Activated naive CD4-positive, alpha-beta T cell treated with Interleukin-2 at 50 U/mL for 16 hours (primary cell): ENCODE results near the gene ECPAS.
"Not testable (repeated sequence)": the region's sequence is repeated elsewhere in the genome, so short reads cannot be mapped to it uniquely, and the experiment has no call there.

ENCODE experiments used
- DNase-seq: peaks from one replicate; pipeline ENCODE4 v3.0.0-alpha.2; 2020

The ECPAS gene, protein sequence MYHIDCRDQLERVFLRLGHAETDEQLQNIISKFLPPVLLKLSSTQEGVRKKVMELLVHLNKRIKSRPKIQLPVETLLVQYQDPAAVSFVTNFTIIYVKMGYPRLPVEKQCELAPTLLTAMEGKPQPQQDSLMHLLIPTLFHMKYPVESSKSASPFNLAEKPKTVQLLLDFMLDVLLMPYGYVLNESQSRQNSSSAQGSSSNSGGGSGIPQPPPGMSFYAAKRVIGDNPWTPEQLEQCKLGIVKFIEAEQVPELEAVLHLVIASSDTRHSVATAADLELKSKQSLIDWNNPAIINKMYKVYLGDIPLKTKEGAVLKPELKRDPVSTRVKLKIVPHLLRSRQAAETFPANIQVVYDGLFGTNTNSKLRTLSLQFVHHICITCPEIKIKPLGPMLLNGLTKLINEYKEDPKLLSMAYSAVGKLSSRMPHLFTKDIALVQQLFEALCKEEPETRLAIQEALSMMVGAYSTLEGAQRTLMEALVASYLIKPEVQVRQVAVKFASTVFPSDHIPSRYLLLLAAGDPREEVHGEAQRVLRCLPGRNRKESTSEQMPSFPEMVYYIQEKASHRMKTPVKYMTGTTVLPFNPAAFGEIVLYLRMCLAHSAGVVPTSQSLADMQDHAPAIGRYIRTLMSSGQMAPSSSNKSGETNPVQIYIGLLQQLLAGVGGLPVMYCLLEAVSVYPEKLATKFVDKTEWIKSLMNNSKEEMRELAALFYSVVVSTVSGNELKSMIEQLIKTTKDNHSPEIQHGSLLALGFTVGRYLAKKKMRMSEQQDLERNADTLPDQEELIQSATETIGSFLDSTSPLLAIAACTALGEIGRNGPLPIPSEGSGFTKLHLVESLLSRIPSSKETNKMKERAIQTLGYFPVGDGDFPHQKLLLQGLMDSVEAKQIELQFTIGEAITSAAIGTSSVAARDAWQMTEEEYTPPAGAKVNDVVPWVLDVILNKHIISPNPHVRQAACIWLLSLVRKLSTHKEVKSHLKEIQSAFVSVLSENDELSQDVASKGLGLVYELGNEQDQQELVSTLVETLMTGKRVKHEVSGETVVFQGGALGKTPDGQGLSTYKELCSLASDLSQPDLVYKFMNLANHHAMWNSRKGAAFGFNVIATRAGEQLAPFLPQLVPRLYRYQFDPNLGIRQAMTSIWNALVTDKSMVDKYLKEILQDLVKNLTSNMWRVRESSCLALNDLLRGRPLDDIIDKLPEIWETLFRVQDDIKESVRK (N-terminal part only)

GRCh38 chr9:111483858-111484571 is at the start of gene ECPAS:
ECPAS (minus strand) TSS chr9:111484383; CDS start chr9:111472918, 11,465 bp downstream.
- DNase-seq, result peak; percentile 73

- DNase-seq, result no peak
These were observed 49.1 kb upstream of the ECPAS start for GRCh38 chr9:111533099-111533790.

GRCh38 chr9:111531716-111532115 is 47.5 kb upstream of the ECPAS start:
- DNase-seq, result no peak

DNA sequence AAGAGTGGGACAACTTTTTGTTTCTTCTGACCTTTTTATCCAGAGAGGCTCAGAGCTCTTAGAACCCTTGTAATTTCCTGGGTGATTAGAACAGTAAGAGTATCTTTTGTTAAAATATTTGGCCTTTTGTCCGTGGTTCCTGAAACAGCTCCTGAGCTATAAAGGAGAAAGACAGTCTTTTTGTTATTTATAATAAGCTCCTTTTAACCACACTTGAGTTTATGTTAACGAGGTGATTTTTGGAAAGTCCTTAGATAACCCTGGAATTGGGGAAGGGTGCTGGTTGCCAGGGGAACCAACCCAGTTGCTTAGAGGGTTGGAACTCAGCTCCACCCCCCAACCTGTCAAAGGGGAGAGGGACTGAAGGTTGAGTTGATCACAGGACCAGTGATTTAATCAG is 45.6 kb upstream of the ECPAS start:
- no peak for DNase-seq

- no peak for DNase-seq
These were observed 43.2 kb upstream of the ECPAS start for GRCh38 chr9:111527347-111527746.

DNA sequence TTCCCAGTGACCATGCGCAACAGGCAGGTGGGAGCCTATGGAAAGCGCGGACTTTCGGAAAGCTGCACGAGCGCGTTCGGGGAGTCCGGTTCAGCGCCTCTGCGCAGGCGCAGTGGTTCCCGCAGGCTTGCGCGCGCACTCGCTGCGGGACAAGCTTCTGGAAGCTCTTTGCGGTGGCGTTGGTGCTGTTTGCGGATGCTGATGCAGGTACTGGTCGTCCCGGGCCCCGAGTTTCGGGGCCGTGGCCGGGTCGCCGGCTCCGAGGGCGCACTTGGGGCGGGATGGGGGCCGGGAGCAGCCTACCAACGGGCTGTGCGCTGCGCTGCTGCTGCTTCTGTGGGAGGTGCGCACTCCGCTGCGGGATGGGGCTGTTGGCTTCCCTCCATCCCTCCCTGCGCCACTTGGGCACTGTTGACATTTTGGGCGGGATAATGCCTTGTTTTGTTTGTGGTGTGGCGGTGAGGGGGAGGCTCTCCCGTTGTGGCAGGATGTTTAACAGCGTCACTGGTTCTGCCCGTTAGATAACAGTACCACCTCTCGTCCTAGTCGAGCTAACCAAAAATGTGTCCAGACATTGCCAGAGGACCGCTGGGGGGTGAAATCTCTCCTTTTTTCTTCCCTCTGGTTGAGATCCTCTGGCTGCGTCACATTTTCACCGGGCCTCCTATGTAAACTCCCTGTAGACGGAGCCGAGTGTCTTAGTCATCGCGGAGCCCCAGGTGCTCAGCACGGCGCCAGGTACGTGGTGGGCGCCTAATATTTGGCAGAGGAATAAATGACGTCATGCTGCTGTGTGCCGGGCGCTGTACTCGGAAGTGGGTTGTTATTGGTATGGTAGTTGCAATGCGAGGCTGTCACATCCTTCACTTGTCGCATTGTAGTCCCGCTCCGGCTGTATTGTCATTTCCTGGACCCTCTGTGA is 41.1 kb upstream of the ECPAS start, which contains the start of gene ZNF483:
TSS of gene ZNF483 (plus strand) at position 124 of the 922 bp plus-strand sequence. CDS start 2,217 bp downstream, outside the sequence.
- DNase-seq, result peak; percentile 69

- DNase-seq, result no peak
These were observed 40.5 kb upstream of the ECPAS start for GRCh38 chr9:111524731-111525055.

- DNase-seq, result no peak
These were observed 31.9 kb upstream of the ECPAS start for GRCh38 chr9:111516061-111516465.

GRCh38 chr9:111514967-111515366 is 30.8 kb upstream of the ECPAS start:
- DNase-seq, result no peak

DNA sequence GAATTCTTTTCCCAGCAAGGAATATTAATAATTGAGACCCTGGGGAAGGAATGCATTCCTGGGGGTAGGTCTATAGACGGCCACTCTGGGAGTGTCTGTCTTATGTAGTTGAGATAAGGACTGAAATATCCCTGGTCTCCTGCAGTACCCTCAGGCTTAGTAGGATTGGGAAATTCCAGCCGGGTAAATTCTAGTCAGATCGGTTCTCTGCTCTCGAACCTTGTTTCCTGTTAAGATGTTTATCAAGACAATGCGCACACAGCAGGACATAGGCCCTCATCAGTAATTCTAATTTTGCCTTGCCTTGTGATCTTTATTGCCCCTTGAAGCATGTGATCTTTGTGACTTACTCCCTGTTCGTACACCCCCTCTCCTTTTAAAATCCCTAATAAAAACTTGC is 27.4 kb upstream of the ECPAS start:
- DNase-seq, result not testable (repeated sequence)

DNA sequence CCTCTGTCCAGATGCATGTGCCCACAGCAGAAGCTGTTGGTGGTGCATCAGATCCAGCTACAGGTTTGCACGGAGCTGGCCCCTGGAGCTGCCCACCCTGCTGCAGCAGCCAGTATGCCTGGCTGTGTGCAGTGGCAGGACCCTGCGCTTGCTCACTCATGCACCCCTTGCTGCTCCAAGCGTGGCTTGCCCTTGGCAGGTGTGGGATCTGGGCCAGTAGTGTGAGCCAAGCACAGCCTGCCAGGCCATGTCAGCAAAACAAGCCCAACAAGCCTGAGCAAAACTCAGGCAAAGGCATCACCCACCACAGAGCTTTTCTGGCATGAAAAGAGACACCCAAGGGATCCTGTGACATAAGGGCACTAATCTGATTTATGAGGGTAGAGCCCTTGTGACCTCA is 18.3 kb upstream of the ECPAS start:
- DNase-seq, result no peak

GRCh38 chr9:111501648-111502047 is 17.5 kb upstream of the ECPAS start:
- DNase-seq, result no peak

GRCh38 chr9:111501005-111501562 is 16.9 kb upstream of the ECPAS start:
- no peak for DNase-seq

DNA sequence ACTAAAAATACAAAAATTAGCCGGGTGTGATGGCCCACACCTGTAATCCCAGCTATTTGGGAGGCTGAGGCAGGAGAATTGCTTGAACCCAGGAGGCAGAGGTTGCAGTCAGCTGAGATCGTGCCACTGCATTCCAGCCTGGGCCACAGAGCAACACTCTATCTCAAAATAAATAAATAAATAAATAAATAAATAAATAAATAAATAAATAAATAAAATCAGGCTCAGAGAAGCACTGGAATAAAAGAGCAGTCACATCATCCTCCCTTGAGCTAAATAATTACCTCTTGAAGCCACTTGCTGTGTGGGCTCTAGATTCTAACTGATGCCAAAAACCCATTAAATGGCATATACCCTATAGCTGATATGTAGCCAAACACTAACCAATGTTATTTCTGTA is 13.0 kb upstream of the ECPAS start:
- not testable (repeated sequence) for DNase-seq

- no peak for DNase-seq
These were observed 350 bp upstream of the ECPAS start for GRCh38 chr9:111484572-111484894.

DNA sequence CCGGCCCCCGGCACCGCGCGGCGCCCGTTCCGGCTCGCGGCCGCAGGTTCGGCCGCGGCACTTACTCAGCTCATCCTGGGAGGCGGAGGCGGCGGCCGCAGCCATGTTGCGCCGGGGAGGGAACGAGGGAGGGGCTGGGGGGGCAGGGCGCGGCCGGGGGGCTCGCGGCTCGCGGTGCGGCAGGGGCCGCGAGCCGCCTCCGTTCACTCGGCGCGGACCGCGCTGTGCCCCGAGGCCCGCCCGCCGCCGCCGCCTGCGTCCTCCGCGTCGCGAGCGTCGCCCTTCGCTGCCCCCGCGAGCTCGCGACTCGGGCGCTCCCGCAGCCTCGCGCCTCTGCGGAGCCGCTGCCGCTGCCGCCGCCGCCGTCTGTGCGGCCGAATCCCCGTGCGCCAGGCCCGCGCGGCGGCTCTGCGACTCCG is 735 bp downstream of the ECPAS start:
- peak; percentile 58 for DNase-seq

DNA sequence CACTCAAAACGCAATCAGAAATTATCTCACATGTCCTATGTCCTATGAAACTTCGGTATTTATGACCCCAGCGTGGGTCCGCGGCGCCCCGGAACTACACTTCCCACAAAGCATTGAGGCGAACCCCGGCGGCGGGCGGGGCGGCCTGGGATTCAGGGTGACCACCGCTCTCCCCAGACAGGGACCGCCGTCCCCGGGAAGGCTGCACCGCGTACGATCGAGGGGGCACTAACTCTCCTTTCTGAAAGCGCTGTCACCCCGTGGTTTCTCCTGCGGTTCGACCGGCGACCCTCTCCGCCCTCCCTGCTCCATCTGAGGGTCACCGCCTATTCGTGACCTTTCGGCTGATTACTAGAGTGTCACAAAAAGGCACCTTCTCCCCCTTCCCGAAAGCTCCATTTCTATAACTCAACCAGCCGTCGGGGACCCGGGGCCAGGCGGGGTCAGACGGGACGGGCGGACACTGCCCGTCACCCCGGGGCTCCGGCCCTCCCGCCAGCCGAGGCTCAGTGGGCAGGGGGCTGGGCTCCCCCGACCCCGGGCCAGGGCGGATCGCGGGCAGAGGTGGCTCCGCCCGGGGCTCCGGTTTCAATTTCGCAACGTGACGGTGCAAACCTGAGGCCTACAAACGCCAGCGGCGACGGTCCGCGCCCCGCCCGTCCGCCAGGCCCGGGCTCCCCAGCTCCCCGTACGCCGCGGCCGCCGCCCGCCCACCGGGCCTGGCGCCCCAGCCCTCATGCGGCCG is 1.3 kb downstream of the ECPAS start:
- DNase-seq, result peak; percentile 68

DNA sequence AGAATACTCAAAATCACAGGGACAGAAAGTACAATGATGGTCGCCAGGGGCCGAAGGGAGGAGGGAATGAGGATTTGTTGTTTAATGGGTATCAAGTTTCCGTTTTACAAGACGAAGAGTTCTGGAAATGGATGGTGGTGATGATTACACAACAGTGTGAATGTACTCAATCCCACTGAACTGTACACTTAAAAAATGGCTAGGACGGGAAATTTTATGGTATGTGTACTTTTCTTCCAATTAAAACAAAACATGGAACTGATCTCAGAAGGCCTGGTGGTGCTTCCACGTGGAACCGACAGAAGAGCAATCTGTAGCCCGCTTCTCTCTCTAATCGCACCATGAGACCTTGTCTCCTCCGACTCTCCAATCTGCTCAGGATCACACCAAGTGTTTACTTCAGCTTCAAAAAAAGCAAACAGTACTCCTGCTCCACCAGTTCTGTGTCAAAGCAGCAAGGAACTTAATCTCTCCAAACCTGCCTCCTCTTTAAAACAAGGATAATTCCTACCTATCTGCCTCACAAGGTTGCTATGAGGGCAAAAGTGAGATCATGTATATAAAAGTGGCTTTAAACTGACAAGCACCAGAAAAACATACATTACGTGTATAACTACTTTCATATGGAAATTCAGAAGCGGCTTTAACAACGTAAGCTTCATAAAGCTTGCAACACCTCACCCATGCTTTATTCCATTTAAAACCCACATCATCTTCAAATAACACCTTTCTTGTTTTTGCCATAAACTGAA is 2.1 kb downstream of the ECPAS start:
- no peak for DNase-seq

GRCh38 chr9:111477677-111478076 is 6.5 kb downstream of the ECPAS start:
- no peak for DNase-seq
